ACHN (cell line): ENCODE results near the gene RACGAP1.

Experiments used
- DNase-seq: peaks from one replicate; pipeline ENCODE4 v3.0.0-alpha.2; 2015
- in situ Hi-C: cut with HindIII; loops from 2 replicates; pipeline ENCODE4 v1.10.0; 2017; ENCODE audit warnings: low sequenced_read_pairs, low pct_ligation_motif_present, low pct_unique_long_range_greater_than_20kb

RACGAP1 gene

GRCh38 chr12:50025187-50026059 lies at the start of gene RACGAP1:
RACGAP1 (minus strand) TSS chr12:50025494; CDS start chr12:50016715, 8,779 bp downstream.
- in situ Hi-C loops, result no loop called here
- DNase-seq, result peak; percentile 100

GRCh38 chr12:50073712-50074111 lies 48.4 kb upstream of the RACGAP1 start:
- in situ Hi-C loops, result loop anchor here (25.0 kb wide), 2 partner anchors 111 to 211 kb away; partner anchors contain the start of genes AQP2, AQP5 and AQP6
- DNase-seq, result no peak

- no peak for DNase-seq
- in situ Hi-C loops, result loop anchor here (25.0 kb wide), 2 partner anchors 111 to 211 kb away; partner anchors contain the start of genes AQP2, AQP5 and AQP6
These were observed 47.9 kb upstream of the RACGAP1 start for GRCh38 chr12:50073206-50073605.

DNA sequence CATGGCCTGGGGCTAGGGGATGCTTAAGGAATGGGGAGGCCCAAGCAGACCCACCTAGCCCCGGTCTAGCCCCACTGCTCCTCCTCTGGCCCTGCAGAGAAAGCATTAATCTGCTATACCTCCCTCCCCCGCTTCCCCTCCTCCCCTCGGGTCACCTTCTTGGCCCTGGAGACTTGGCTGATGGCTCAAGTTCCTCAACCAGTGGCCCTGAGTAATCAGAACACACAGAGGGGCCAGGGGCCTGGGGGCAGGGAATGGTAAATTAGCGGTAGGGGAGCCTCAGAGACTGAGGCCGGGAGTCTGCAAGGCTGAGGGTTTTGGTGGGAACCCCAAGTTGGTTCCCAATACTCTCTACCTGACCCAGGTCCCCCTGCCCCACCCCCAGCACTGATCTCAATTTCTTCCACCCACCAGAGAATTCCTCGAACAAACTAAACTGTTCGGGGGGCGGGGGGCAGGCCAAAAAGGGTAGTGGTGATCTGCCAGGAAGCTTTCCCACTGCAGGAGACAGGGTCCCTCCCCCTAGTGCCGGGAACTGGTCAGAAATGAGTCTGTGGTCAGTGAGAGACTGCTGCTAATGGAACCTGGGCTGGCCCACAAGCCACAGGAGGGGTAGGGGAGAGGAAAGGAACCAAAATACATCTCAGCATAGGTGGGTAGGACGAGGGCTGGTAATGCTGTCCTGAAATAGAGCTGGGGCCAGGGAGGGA lies 47.1 kb upstream of the RACGAP1 start:
- no peak for DNase-seq

GRCh38 chr12:50070314-50071060 lies 45.2 kb upstream of the RACGAP1 start:
- DNase-seq, result peak; percentile 85
- in situ Hi-C loops, result loop anchor here (25.0 kb wide), 2 partner anchors 108 to 208 kb away; partner anchors contain the start of genes AQP2, AQP5 and AQP6

More for the DNA sequence above, 47.1 kb upstream of the RACGAP1 start:
- in situ Hi-C loops, result loop anchor here (25.0 kb wide), 2 partner anchors 110 to 210 kb away; partner anchors contain the start of genes AQP2, AQP5 and AQP6

DNA sequence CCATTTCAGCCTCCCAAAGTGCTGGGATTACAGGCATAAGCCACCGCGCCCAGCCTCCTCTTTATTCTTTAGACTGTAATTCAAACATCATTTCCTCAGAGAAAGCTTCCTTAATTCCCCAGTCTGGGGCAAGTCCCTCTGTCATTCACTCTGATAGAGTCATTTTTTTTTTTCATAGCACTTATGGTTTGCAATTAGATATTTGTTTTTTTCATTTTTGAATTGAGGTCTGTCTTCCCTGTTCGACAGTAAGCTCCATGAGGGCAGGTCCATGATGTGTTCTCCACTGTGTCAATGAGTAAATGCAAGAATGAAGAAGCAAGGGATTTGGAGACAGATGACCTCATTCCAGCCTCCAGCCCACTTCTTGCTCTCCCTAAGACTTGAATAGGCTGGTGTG lies 44.2 kb upstream of the RACGAP1 start:
- in situ Hi-C loops, result loop anchor here (25.0 kb wide), 2 partner anchors 107 to 207 kb away; partner anchors contain the start of genes AQP2, AQP5 and AQP6

GRCh38 chr12:50069069-50069468 lies 43.8 kb upstream of the RACGAP1 start:
- no peak for DNase-seq
- in situ Hi-C loops, result loop anchor here (25.0 kb wide), 2 partner anchors 107 to 207 kb away; partner anchors contain the start of genes AQP2, AQP5 and AQP6

More for the DNA sequence above, 44.2 kb upstream of the RACGAP1 start:
- DNase-seq, result no peak

DNA sequence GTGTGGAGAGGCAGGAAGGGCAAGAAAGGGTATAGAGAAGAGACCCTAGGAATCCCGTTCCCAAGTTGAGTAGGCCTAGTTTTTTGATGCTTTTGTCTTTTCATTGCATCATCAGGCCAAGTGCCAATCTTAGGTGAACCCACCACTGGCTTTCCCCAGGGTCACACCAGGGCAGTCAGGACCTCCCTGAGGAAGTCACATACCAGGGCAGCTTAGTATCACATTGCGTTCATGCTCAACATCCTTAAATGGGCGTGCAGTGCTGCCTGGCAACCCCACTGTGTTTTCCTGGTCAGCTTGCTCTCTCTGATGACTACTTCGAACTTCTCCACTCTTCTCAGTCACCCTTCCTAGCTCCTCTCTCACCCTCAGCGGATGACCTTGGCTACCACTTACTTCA lies 41.1 kb upstream of the RACGAP1 start:
- peak; percentile 30 for DNase-seq
- in situ Hi-C loops, result loop anchor here (25.0 kb wide), 2 partner anchors 104 to 204 kb away; partner anchors contain the start of genes AQP2, AQP5 and AQP6

GRCh38 chr12:50065726-50066310 lies 40.5 kb upstream of the RACGAP1 start:
- in situ Hi-C loops, result loop anchor here (25.0 kb wide), 2 partner anchors 104 to 204 kb away; partner anchors contain the start of genes AQP2, AQP5 and AQP6
- no peak for DNase-seq

DNA sequence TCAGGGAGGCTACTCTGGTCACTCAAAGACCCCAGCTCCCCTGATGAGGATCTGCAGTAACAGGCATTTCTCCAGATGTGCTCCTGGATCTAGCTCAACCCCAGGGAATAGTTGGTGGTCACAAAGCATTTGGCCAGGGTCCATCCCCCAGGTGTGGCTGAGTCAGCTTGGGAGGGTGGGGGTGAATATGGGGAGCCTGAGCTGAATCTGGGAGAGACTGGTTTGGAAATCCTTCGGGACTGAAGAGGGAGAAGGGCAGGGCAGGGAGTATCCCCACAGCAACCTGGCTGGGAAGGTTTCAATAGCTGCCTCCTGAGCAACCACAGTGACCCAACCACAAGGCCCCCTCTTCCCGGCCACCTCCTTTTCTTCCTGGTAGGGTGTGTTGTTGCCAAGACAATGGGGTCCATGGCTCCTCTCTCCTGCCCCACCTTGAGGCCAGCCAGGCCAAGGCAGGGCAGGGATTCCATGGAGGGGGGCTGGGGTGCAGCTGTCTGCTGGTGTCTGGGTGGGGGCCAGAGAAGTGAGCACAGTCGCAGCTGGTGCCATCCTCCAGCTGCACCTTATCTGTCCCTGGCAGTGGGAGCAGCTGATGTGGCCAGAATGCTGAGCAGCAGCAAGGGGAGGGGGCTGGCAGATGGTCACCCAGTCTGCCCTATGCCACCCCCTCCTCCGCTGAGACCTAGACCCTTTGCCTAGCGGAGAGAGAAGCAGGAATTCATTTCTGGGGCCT lies 37.6 kb upstream of the RACGAP1 start:
- in situ Hi-C loops, result loop anchor here (25.0 kb wide), 2 partner anchors 101 to 201 kb away; partner anchors contain the start of genes AQP2, AQP5 and AQP6
- DNase-seq, result no peak

GRCh38 chr12:50061946-50062686 lies 36.8 kb upstream of the RACGAP1 start:
- in situ Hi-C loops, result loop anchor here (25.0 kb wide), 2 partner anchors 100 to 200 kb away; partner anchors contain the start of genes AQP2, AQP5 and AQP6
- no peak for DNase-seq

DNA sequence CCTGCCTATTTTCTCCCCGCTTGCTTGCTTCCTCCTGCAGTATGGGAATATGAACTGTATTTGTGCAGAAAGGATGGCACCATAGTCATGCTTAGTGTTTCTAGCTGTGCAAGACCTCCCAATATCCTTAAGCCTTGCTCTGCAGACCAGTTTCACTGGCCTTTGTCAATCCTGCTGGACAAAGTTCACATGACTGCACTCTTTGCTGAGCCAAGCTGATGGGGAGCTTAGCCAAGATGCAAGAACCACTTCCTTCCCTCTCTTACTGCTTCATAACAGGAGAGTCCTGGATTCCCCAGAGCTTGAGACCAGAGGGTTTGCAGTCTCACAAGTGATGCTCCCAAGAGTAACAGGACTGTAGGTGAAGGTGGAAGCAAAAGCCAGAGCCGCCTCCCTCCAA lies 35.9 kb upstream of the RACGAP1 start:
- in situ Hi-C loops, result loop anchor here (25.0 kb wide), 2 partner anchors 99 to 199 kb away; partner anchors contain the start of genes AQP2, AQP5 and AQP6
- no peak for DNase-seq

- no peak for DNase-seq
- in situ Hi-C loops, result loop anchor here (25.0 kb wide), 2 partner anchors 98 to 198 kb away; partner anchors contain the start of genes AQP2, AQP5 and AQP6
These were observed 34.8 kb upstream of the RACGAP1 start for GRCh38 chr12:50060120-50060468.

DNA sequence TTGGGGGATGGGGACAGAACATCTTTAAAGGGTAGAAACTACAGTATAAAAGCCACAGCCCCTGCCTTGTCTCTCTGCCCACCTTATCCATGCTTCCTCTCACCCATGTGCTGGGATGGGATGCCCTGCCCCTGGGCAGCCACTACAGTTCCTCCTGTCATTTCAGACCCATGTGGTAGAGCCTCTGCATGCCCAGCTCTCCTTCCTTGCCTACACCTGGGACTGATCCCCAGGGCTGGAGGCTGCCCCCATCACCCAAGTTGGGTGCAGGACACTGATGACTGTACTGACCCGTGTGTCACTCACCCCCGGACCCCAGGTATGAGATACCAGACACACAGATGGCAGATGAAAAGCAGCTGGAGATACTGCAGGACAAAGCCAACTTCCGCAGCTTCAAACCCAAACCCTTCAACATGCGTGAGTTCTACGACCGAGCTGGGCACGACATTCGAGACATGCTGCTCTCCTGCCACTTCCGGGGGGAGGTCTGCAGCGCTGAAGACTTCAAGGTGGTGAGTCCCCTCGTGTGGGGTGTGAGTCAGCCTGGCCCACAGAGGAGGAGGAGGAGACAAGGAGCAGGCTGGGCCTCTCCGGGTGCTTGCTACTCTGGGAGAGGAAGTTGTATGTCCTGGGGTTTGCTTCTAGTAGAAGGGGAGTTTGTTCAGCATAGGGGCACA lies 34.3 kb upstream of the RACGAP1 start:
- in situ Hi-C loops, result loop anchor here (25.0 kb wide), 2 partner anchors 97 to 197 kb away; partner anchors contain the start of genes AQP2, AQP5 and AQP6
- DNase-seq, result no peak

- no peak for DNase-seq
- in situ Hi-C loops, result loop anchor here (25.0 kb wide), 2 partner anchors 97 to 197 kb away; partner anchors contain the start of genes AQP2, AQP5 and AQP6
These were observed 33.5 kb upstream of the RACGAP1 start for GRCh38 chr12:50058743-50059312.
